ENCODE data around the gene ULK4. TPM values are rescaled to one million over a fixed set of nuclear protein-coding genes. Genes with fewer than 3 reads are reported as not detected.

The ULK4 gene
- total RNA-seq, 2 experiments from 2014 or later = 9.5 to 10.8 TPM

DNA sequence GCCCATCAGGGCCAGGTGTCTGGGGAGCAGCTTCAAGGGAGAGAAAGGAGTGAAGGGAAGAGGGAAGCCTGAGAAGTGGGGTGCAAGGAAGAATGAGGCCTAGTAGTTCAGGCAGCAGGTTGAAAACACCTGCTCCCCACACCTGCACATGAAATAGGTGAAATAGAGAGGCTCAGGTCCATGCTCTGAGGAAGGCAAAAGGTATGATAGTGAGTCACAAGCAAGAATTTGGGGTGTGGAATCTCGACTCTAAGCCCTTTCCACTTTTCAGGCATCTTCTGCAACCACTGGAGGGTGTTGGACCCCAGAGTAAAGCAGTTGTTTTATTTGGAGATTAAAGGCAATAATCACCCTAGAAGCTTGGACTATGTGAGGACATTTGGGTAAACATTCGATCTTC is 605.1 kb downstream of the ULK4 start:
- Mint-ChIP-seq H3K4me1 (ENCODE audit: low read depth) (no peaks in the 10 kb centered on the region), H3K4me3 (no peak overlapping the region), H3K27me3 (no peaks in the 10 kb centered on the region), H3K9me3 (no peaks in the 10 kb centered on the region), H3K36me3 (no peaks in the 10 kb centered on the region), H3K27ac (no peak overlapping the region)
- ChIA-PET POLR2A (no interaction called here), CTCF (no interaction called here)
- intact Hi-C loops (cut with micrococcal nuclease) = no loop called here
- no peak for DNase-seq

DNA sequence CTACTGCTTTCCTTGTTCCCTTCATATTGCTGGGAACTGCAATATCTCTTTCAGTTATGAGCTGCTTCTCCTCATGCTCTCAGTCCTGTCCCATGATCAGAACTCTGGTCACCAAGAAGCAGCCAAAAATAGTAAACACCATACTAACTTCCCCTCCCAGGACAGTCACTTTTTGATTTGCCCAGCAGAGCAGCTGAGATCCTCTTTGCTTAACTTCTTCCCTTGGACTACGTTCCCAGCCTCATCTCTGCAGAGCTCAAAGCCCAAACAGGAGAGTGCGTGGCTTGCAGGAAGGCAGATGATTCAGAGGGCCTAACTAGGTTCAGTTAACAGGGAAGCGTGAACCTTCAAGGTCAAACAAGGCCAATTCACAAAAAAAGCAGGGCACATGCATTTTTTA is 609.4 kb downstream of the ULK4 start:
- H3K9me3 Mint-ChIP-seq = no peaks in the 10 kb centered on the region
- POLR2A ChIA-PET = no interaction called here
- DNase-seq = no peak
- no peak overlapping the region for H3K27ac Mint-ChIP-seq
- no peaks in the 10 kb centered on the region for H3K36me3 Mint-ChIP-seq
- H3K4me1 Mint-ChIP-seq (ENCODE audit: low read depth) = no peaks in the 10 kb centered on the region
- no peak overlapping the region for H3K4me3 Mint-ChIP-seq
- no peaks in the 10 kb centered on the region for H3K27me3 Mint-ChIP-seq
- CTCF ChIA-PET = no interaction called here
- intact Hi-C loops (cut with micrococcal nuclease) = no loop called here

DNA sequence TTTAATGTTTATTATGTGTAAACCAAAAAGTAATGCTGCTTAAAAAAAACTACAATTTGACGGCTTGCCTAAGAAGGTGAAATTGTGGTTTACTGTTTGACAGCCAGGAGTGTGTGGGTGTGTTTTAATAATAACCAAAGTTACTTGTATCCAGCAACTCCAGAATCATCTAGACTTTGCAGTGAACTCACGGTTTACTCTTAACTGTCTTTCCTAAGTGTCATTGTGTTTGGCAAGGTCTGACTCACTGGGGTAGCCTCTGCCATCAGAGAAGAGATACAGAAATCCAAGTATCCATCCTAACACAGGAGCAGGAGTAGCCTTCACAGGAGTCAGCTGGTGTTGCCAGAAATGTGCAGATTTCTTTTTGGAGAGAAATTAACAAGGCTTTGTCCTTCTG is 611.5 kb downstream of the ULK4 start:
- intact Hi-C loops (cut with micrococcal nuclease) = no loop called here
- Mint-ChIP-seq H3K4me1 (ENCODE audit: low read depth) (no peaks in the 10 kb centered on the region), H3K4me3 (no peak overlapping the region), H3K36me3 (no peaks in the 10 kb centered on the region), H3K27ac (no peak overlapping the region), H3K9me3 (peaks cover 1% of the 10 kb centered on the region), H3K27me3 (no peaks in the 10 kb centered on the region)
- CTCF ChIA-PET = no interaction called here
- DNase-seq = no peak
- POLR2A ChIA-PET = no interaction called here

DNA sequence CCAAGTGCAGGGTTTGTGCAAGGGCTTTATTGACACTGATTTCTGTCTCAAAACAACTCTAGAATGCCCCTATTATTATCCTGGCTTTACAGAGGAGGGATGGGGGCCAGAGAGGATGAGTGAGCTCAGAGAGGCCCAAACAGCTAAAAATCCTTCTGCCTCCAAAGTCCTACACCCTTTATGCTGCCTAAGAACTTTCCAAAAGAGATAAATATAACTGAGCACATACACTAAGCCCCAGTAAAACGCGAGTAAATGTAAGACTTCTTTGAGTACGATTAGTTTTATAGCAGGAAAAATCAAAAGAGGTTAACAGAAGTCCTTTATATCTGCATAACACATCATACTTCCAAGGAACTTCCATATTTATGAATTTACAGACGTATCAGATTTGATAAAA is 613.5 kb downstream of the ULK4 start:
- Mint-ChIP-seq H3K36me3 (no peaks in the 10 kb centered on the region), H3K27ac (no peak overlapping the region), H3K4me1 (ENCODE audit: low read depth) (no peaks in the 10 kb centered on the region), H3K4me3 (no peak overlapping the region), H3K9me3 (peaks cover 10% of the 10 kb centered on the region), H3K27me3 (no peaks in the 10 kb centered on the region)
- intact Hi-C loops (cut with micrococcal nuclease) = no loop called here
- no peak for DNase-seq
- POLR2A ChIA-PET = no interaction called here
- CTCF ChIA-PET = no interaction called here

DNA sequence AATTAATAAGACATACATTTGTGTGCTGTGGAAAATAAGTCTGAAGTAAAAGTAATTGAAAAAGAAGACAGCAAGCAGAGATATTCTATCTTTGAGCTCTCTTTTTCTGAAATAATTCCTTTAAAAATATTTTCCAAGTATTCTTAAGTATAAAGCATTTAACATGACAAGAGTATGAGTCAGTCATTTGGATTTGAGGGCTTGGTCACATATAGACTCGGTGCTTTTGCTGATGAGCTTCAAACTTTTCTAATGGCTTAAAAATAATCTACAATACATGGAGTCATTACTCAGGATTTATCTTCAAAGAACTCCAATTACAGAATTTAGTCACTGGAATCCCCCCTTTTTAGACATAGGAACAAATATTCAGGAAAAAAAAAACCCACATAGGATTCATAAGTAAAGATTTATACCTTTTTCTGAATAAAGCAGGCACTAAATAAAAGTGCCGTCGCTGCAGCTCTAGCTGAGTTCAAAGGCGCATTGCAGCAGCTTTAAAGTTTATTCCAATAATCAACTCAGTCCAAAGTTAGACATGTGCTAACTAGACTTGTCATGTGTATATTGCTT is 615.1 kb downstream of the ULK4 start:
- Mint-ChIP-seq H3K27me3 (no peaks in the 10 kb centered on the region), H3K36me3 (no peaks in the 10 kb centered on the region), H3K4me1 (ENCODE audit: low read depth) (no peaks in the 10 kb centered on the region), H3K4me3 (no peak overlapping the region), H3K9me3 (peaks cover 10% of the 10 kb centered on the region), H3K27ac (no peak overlapping the region)
- ChIA-PET POLR2A (no interaction called here), CTCF (no interaction called here)
- intact Hi-C loops (cut with micrococcal nuclease) = no loop called here
- DNase-seq = no peak

DNA sequence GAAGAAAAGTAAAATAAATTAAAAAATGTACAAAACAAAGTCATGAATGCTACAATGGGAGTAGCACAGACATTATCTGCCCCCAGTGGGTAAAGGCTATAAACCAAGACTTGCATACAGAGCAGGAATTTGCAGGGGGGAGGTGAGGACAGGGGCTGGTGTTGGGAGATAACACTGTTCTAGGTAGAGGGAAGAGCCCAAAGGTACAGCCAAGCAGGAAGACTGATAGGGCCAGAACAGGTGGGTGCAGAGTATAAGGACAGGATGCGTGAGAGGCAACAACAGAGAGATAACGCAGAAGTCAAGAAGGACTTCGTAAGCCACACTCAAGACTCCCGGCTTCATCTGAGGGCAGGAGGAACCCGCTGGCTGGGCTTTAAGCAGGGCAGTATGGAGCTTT is 616.1 kb downstream of the ULK4 start:
- Mint-ChIP-seq H3K27me3 (no peaks in the 10 kb centered on the region), H3K4me3 (no peak overlapping the region), H3K9me3 (peaks cover 10% of the 10 kb centered on the region), H3K36me3 (no peaks in the 10 kb centered on the region), H3K27ac (no peak overlapping the region), H3K4me1 (ENCODE audit: low read depth) (no peaks in the 10 kb centered on the region)
- intact Hi-C loops (cut with micrococcal nuclease) = no loop called here
- POLR2A ChIA-PET = no interaction called here
- CTCF ChIA-PET = no interaction called here
- no peak for DNase-seq

DNA sequence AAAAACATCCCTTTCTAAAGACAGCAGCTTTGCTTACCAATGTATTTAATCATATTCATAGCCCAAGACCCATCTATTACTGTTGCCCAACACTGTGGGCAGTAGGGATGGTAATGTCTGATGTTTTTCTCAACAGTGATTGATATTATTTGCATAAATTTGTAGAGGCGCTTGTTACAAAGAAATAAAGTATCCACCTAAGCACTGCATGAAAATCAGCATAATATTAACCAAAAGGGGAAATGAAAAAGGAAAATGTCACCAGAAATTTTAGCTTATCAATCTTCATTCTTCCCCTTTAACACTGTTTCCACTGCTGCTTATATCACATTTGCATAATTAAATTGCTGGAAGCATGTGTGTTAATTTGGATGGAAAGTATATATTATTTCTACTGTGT is 622.1 kb downstream of the ULK4 start:
- Mint-ChIP-seq H3K27ac (no peak overlapping the region), H3K9me3 (peaks cover 2% of the 10 kb centered on the region), H3K4me1 (ENCODE audit: low read depth) (no peaks in the 10 kb centered on the region), H3K4me3 (no peak overlapping the region), H3K27me3 (no peaks in the 10 kb centered on the region), H3K36me3 (no peaks in the 10 kb centered on the region)
- intact Hi-C loops (cut with micrococcal nuclease) = no loop called here
- ChIA-PET POLR2A (no interaction called here), CTCF (no interaction called here)
- DNase-seq = no peak

DNA sequence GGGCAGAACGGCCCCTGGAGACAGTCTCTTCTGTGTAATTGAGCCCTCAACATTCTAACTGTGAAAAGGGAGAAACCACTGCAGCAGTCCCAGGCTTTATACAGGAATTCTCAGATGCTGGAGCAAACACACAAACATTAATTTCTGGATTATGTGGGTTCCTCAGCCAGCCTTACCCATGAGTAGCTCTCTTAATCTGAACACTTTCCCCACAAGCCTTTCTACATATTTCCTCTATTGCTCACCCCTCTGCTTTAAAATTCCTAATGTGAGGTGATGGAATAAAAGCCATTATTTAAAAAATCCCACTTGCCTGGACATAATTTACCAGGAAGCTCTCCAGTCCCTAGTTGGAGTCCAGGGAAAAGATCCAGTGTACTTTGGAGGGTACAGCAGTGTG is 623.6 kb downstream of the ULK4 start:
- CTCF ChIA-PET = no interaction called here

DNA sequence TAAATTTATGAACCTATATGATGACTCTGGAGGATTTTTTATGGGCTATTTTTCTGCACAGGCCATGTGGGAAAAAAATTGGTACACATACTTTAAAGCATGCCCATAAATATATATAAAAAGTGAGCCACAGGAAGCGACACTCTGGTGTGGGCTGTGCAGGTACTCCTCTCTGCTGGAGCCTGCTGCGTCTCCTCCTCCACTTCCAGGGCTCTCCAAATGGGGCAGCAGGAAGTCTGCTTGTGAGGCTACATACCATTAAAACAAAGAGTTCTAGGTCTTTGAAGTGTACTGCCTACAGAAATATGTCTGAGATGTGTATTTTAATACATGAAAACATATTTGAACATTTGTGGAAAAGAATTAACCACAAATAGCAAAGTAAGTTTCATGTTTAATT is 627.5 kb downstream of the ULK4 start:
- Mint-ChIP-seq H3K36me3 (no peaks in the 10 kb centered on the region), H3K4me3 (no peak overlapping the region), H3K27ac (no peak overlapping the region), H3K9me3 (no peaks in the 10 kb centered on the region), H3K4me1 (ENCODE audit: low read depth) (no peaks in the 10 kb centered on the region), H3K27me3 (no peaks in the 10 kb centered on the region)
- ChIA-PET POLR2A (no interaction called here), CTCF (no interaction called here)
- intact Hi-C loops (cut with micrococcal nuclease) = no loop called here
- no peak for DNase-seq

More for the DNA sequence above, 623.6 kb downstream of the ULK4 start:
- Mint-ChIP-seq H3K36me3 (no peaks in the 10 kb centered on the region), H3K27me3 (no peaks in the 10 kb centered on the region), H3K27ac (no peak overlapping the region), H3K4me3 (no peak overlapping the region), H3K4me1 (ENCODE audit: low read depth) (no peaks in the 10 kb centered on the region), H3K9me3 (no peaks in the 10 kb centered on the region)
- DNase-seq = no peak
- intact Hi-C loops (cut with micrococcal nuclease) = no loop called here
- POLR2A ChIA-PET = no interaction called here

DNA sequence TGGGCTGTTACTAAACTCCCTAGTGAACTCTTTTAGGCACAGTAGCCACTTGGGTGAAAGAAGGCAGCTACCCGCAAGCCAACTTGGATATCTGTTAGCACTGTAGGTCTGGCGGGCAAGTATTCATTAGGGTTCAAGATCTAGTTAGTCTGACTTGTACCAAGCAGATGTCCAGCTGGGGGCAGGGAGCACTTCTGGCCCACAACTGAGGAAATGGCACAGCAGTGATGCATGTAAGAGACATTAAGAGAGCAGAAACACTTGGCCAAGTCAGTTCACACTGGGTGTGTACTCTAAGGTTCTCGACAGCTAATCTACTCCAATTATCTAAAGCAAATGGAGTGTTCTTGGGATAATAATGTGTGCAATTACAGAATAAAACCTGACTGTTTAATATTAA is 630.9 kb downstream of the ULK4 start:
- H3K36me3 Mint-ChIP-seq = no peaks in the 10 kb centered on the region
- no peaks in the 10 kb centered on the region for H3K4me1 Mint-ChIP-seq (ENCODE audit: low read depth)
- H3K27me3 Mint-ChIP-seq = no peaks in the 10 kb centered on the region
- no peak overlapping the region for H3K27ac Mint-ChIP-seq
- no peak for DNase-seq
- ChIA-PET POLR2A (no interaction called here), CTCF (no interaction called here)
- H3K9me3 Mint-ChIP-seq = no peaks in the 10 kb centered on the region
- intact Hi-C loops (cut with micrococcal nuclease) = no loop called here
- H3K4me3 Mint-ChIP-seq = no peak overlapping the region

DNA sequence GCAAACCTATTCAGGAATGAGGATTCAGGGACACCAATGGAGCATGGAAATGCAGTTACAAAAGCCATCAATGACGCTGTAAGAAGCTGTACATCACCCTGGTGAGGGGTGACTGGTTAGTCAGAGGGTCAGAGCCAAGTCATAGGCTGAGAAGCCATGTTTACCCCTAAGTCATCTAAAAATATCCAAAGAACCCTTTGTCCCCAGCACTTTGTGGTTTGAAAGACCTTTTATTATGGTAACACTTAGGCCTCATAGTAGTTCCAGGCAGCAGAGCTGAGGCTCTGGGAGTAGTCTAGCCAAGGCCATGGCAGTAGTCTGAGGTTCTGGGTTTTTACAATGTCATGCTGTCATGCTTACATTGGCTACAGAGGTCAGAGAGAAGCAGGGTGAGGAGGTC is 631.4 kb downstream of the ULK4 start:
- Mint-ChIP-seq H3K36me3 (no peaks in the 10 kb centered on the region), H3K4me1 (ENCODE audit: low read depth) (no peaks in the 10 kb centered on the region), H3K27me3 (no peaks in the 10 kb centered on the region), H3K4me3 (no peak overlapping the region), H3K9me3 (no peaks in the 10 kb centered on the region), H3K27ac (no peak overlapping the region)
- CTCF ChIA-PET = no interaction called here
- intact Hi-C loops (cut with micrococcal nuclease) = no loop called here
- DNase-seq = no peak
- POLR2A ChIA-PET = no interaction called here

DNA sequence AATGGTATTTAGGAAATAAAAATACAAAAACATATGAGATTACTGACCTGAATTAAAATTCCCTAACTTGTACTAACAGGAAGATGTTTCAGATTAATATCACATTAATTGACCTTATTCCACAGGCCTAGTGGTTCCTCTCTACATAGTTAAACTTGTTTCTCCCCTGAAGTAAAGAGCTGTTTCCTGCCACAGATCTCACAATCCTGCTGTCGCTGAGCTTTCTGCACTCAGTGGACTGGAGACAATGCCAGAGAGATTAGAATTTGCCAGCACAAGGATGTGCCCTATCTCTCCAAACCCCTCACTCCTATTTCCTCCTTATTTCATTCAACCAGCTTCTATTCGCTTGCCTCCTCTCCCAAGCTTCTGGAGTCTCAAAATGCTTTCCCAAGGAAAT is 632.0 kb downstream of the ULK4 start:
- ChIA-PET CTCF (no interaction called here), POLR2A (no interaction called here)
- H3K4me1 Mint-ChIP-seq (ENCODE audit: low read depth) = no peaks in the 10 kb centered on the region
- no peak overlapping the region for H3K27ac Mint-ChIP-seq
- no peak for DNase-seq
- H3K36me3 Mint-ChIP-seq = no peaks in the 10 kb centered on the region
- intact Hi-C loops (cut with micrococcal nuclease) = no loop called here
- H3K4me3 Mint-ChIP-seq = no peak overlapping the region
- H3K27me3 Mint-ChIP-seq = no peaks in the 10 kb centered on the region
- H3K9me3 Mint-ChIP-seq = no peaks in the 10 kb centered on the region

DNA sequence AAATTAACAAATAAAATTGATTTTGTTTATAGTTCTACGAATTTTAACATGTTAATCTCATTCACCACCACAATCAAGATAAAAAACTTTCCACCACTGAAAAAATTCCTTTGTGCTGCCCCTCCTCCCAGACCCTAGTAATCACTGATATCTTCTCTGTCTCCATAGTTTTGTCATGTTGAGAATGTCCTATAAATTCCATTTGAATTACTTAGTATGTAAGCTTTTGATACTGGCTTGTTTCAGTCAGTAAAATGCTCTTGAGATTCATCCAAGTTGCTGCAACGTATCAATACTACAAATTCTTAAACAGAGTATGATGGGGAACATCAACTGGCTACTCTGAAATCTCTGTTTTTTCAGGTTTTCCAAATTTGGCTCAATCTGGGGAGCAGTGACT is 633.0 kb downstream of the ULK4 start:
- Mint-ChIP-seq H3K4me1 (ENCODE audit: low read depth) (no peaks in the 10 kb centered on the region), H3K36me3 (no peaks in the 10 kb centered on the region), H3K4me3 (no peak overlapping the region), H3K9me3 (no peaks in the 10 kb centered on the region), H3K27me3 (no peaks in the 10 kb centered on the region), H3K27ac (no peak overlapping the region)
- ChIA-PET CTCF (no interaction called here), POLR2A (no interaction called here)
- no peak for DNase-seq
- intact Hi-C loops (cut with micrococcal nuclease) = no loop called here

DNA sequence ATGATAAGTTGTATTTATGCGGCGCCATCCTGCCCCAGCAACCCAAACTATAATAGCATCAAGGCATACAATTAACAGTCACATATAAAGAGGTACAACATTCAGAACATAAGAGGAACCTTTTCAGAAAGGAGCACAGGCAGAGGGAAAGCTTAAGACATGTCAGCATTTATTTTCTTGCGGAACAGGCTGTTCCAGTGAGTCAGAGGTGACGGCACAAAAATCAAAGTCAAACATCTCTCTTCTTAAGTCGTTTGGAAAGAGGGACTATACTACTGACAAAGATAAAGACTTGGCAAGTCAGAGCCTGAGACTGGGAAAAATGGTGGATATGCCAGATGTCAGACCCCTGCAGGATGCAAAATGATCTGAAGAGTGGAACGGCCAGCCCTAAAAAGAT is 634.2 kb downstream of the ULK4 start:
- POLR2A ChIA-PET = no interaction called here
- intact Hi-C loops (cut with micrococcal nuclease) = no loop called here

More for the DNA sequence above, 634.2 kb downstream of the ULK4 start:
- CTCF ChIA-PET = interaction anchor here (1.1 kb wide), 1 partner anchor 9 kb away, joined by 3 read pairs; no protein-coding TSS in a partner anchor
- H3K4me3 Mint-ChIP-seq = no peak overlapping the region
- no peaks in the 10 kb centered on the region for H3K4me1 Mint-ChIP-seq (ENCODE audit: low read depth)
- H3K36me3 Mint-ChIP-seq = no peaks in the 10 kb centered on the region
- no peak for DNase-seq
- H3K27ac Mint-ChIP-seq = no peak overlapping the region
- H3K27me3 Mint-ChIP-seq = no peaks in the 10 kb centered on the region
- H3K9me3 Mint-ChIP-seq = no peaks in the 10 kb centered on the region

All from activated CD4-positive, alpha-beta memory T cell treated with anti-CD3 and anti-CD28 coated beads for 36 hours (primary cell).